OCI-LY3 (cell line): ENCODE data around the gene C1QTNF1.

Experiments
- CTCF ChIP-seq: fragments of 200-600, 300-600 bp; sonication (generic); IDR thresholded peaks from 2 replicates; pipeline ENCODE4 v1.5.1; 2014; ENCODE audit warnings: antibody characterized with exemption, low read length, low read depth
- EZH2phosphoT487 ChIP-seq: fragments of 200-600 bp; shearing (Covaris generic); IDR thresholded peaks from 2 replicates; pipeline ENCODE4 v1.6.1; 2018; ENCODE audit warnings: antibody characterized with exemption, mixed run types, low read depth

- TF ChIP-seq CTCF (no peak), EZH2phosphoT487 (no peak)
These were observed 13.7 kb upstream of the C1QTNF1 start for GRCh38 chr17:79010304-79010646.
